HG02763 (cell line): ENCODE data around the gene RPUSD3.

Source experiments
- ATAC-seq: cut with Tn5 transposase; IDR thresholded peaks from one replicate; pipeline ENCODE4 v1.9.1; 2021; ENCODE audit warnings: mild to moderate bottlenecking, moderate library complexity; ENCODE audit not compliant: unreplicated experiment

RPUSD3 gene

DNA sequence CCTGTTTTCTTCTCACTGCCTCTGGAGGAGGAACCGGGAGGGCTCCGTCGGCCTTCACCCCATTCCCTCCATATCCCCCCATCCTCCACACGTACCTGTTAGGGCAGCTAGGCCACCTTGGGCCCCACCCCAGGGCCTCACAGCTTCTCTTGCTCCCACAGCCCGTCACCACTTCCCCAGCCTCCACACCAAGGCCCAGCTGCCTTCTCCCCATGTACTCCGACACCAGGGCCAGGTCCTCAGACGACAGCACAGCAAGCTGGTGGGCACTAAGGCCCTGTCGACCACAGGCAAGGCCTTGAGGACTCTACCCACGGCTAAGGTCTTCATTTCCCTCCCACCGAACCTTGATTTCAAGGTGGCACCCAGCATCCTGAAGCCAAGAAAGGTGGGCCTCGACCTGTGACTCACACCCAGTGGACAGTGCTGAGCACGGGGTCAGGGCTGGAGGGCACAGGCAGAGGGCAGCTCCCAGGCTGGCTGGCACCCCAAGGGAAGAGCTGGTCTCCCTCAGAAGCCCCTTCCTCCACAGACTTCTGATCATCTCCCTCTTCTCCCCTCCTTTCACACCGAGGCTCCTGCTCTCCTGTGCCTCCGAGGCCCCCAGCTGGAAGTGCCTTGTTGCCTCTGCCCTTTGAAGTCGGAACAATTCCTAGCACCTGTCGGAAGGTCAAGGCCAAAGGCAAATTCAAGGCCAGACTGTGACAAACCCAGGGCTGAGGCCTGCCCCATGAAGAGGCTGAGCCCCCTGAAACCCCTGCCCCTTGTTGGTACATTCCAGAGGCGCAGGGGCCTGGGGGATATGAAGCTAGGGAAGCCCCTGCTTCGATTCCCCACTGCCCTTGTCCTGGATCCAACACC, 9.1 kb downstream of the RPUSD3 start:
- no peak for ATAC-seq

DNA sequence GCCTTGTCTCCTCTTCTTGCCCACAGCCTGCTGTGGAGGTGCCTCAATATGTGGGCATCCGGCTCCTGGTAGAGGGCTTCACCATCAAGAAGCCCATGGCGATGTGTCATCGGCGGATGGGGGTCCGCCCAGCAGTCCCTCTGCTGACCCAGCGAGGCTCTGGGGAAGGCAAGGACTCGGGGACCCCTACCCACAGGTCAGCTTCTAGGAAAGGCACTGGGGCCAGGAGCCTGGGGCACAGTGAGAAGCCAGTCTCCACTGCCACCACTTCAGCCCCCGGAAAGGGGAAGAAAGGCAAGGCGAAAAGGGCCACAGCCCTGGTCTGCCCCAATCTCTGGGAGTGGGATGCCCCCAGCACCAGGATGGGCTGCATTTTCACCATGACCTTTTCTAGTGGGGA, 10.7 kb downstream of the RPUSD3 start:
- no peak for ATAC-seq

DNA sequence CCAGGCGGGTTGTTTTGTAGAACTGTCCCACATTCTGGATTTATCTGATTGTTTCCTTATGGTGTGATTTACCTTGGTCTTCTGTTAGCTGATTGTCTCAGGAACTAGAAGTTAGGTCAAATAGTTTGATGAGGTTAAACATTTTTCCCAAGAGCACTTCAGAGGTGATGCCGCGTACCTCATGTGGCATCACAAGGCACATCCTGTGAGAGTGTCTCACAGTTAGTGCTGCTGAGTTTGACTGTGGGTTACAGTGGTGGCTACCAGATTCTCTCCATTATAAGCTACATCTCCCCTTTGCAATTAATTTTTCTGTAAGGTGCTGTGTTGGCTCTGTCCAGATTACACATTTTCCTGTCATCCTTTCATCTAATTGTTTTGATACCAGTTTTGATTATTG, 12.6 kb downstream of the RPUSD3 start:
- ATAC-seq, result no peak

DNA sequence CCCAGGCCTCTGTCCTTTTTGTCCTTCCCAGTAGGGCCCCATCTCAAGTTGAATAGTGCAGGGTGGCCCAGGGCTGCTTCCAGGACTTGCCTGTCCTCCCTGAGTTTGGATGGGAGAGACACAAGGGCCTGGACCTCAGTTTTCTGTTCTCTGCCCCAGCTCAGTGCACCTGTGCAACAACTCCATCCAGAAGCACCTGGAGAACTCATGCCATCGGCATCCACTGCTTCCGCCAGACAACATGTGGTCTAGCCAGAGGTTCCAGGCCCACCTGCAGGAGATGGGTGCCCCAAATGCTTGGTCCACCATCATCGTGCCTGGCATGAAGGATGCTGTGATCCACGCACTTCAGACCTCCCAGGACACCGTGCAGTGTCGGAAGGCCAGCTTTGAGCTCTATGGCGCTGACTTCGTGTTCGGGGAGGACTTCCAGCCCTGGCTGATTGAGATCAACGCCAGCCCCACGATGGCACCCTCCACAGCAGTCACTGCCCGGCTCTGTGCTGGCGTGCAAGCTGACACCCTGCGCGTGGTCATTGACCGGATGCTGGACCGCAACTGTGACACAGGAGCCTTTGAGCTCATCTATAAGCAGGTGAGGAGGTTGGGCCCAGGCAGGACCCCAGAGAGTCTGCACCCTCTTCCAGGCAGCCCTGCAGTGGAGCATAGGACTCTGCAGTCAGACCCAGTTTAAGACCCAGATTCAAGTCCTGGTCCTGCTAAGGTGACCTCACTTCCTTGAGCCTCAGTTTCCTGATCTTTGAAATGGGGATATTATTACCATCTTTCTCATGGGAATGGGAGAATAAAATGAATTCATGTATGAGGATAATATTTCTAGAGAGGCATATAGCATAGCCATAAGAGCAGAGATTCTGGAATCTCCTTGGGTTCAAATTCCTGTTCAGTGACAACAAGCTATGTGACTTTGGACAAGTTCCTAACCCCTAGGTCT, 14.7 kb downstream of the RPUSD3 start:
- ATAC-seq, result no peak

DNA sequence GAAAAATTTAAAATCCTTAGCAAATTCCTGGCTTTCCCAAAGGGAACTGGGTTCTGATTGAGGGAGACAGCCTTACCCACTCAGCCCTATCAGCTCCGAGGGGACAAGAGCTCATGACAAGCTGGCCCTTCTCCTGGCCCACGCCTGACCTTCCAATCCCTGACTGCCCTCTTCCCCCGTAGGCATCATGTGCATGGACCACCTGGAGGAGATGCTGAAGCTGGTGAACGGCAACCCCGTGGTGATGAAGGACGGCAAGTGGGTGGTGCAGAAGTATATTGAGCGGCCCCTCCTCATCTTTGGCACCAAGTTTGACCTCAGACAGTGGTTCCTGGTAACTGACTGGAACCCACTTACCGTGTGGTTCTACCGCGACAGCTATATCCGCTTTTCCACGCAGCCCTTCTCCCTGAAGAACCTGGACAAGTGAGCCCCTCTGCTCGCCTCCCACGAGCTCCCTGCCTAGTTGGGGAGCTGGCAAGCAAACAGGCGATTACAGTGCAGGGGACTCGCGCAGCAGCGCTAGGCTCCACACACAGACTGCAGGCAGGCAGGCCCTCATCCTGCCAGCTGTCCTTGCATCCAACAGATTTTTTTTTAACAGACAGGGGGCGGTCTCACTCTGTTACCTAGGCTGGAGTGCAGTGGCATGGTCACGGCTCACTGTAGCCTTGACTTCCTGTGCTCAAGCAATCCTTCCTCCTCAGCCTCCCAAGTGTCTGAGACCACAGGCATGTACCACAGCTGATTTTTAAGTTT, 16.8 kb downstream of the RPUSD3 start:
- no peak for ATAC-seq

DNA sequence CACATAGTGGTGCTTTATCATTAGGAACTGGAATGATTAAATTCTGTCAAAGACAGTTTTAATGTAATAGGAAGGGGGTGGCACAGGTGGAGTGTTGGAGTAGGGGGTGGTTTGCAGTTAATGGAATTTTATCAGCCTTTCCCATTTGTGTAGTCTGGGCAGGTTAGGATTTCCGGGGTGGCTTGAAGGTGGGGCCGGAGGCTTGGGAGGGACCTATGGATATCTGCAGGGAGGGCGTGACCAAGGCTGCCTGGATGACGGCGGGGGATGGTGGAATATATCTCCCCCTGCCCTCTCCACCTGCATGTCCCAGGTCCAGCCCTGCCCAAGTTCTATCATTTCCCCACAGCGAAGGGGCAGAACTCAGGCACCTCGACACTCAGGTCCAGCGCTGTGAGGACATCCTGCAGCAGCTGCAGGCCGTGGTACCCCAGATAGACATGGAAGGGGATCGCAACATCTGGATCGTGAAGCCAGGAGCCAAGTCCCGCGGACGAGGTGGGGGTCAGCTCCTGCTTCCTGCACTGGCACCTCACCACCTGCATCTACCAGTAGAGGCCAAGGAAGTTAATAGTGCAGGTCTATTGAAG, 18.3 kb downstream of the RPUSD3 start:
- ATAC-seq, result no peak

DNA sequence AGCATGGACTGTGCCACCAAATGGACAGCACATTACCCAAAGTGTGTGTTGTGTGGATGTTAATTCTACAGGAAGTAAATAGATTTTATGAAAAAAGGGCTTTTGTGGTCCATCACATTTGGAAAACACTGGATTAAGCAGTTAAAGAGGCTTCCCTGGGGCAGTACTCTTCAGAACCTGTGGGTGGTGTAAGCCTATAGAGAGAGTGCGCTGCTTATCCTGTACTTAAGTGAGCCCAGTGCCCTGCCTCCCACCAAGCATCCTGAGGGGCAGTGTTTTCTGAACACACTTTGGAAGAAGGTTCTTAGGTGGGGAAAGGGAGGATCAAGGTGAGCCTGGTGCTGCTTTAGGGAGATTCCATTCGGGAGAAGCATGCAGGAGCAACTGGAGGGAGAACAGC, 22.9 kb downstream of the RPUSD3 start:
- ATAC-seq, result no peak

DNA sequence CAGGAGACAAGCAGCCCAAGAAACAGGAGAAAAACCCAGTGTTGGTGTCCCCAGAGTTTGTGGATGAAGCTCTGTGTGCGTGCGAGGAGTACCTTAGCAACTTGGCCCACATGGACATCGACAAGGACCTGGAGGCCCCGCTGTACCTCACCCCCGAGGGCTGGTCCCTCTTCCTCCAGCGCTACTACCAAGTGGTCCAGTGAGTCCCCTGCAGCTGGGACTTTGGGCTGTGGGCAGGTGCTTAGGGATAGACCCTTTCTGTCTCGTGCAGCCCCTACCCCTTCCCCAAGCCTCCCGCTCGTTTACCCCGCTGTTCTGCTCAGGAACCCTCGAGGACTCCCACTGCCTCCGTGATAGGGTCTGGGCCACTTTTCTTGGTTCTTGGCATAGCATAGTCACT, 23.3 kb downstream of the RPUSD3 start:
- ATAC-seq, result no peak

DNA sequence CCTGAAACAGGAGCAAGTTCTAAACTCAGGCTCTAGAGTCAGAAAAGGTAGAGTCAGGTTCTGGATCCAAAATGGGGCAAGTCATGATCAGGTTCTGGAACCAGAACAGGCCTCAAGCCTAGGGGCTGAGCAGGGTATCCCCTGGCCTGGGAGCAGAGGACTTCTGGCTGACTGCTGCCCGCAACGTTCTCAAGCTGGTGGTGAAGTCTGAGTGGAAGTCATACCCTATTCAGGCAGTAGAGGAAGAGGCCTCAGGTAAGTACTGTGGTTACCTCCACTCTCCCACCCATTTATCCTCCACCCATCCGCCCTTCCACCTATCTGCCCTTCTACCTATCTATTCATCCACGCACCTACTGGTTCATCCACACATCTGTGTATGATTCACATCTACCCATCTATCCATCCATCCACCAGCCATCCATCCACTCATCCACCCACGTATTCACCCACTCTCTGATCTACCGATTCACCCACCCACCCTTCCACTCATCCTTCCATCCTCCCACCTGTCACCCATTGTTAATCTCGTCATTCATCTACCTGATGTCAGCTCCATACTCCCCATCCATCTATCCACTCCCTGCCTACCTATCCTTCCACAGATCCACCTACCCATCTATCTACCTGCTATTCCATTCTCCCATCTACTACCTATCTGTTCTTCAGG, 25.0 kb downstream of the RPUSD3 start:
- no peak for ATAC-seq

DNA sequence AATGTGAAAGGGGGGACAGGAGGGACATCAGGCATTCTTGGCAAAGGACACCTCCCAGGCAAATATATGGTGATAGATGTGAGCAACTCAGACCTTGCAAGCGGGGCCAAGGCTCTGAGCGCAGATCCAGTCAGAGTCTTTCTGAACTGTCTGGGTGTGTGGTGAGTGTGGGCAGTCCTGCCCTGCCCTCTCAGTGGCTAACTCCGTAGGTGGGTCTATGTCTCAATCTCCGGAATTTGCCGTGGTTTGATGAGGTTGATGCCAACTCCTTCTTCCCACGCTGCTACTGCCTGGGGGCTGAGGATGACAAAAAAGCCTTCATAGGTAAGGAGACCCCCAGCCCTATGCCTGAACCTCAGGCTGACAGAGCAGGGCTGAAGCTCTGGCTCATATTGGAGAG, 26.4 kb downstream of the RPUSD3 start:
- no peak for ATAC-seq

DNA sequence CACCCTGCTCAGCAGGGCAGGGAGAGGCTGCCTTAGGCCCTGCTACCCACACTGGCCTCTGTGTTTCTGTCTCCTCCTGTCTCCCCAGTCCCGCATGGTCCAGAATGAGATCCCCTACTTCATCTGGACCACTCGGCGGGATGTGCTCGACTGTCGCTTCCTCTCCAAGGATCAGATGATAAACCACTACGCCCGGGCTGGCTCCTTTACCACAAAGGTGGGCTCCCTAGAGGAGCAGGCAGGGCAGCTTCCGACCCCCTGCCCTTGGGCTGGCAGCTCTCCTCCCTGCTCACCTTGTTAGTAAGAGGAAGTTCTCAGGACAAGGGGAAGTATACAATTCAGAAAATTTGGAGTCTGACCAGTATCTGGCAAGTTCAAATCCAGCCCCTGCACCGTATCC, 27.8 kb downstream of the RPUSD3 start:
- no peak for ATAC-seq

DNA sequence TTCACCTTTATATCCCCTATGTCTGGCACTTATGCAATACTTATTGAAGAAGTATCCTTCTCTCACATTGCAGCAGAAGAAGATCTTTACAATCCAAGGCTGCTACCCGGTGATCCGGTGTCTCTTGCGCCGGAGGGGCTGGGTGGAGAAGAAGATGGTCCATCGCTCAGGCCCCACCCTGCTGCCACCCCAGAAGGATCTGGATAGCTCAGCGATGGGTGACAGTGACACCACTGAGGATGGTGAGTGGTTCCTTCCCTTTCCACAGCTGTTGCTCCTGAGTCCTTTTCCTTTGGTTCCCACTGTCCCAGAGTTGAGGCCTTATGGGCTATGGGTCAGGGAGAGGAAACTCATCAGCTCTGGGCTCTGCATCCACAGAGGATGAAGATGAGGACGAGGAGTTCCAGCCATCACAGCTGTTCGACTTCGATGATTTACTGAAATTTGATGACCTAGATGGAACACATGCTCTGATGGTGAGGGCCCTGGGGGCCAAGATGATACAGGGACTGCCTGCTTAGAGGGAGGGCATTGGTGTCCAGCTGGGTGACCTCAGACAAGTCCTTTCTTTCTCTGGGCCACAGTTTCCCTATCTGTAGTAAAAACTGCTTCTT, 30.8 kb downstream of the RPUSD3 start:
- no peak for ATAC-seq

DNA sequence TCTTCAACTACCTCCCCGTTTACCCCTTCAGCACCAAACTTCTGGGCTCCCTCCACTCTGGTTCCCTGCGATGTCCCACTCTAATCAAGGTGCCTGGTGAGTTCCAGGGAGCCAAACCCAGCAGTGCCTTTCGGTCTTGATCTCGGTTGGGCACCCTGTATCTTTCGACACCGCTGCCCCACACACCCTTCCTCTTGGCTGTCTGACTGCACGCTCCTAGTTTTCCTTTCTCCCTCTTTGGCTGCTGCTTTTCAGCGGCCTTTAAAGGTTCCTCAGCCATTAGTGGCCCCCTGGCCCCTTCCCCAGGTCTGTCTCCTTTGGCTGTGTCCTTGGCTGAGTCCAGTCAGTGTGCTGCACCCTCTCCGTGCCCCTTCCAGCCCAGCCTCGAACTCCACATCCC, 33.0 kb downstream of the RPUSD3 start:
- no peak for ATAC-seq

DNA sequence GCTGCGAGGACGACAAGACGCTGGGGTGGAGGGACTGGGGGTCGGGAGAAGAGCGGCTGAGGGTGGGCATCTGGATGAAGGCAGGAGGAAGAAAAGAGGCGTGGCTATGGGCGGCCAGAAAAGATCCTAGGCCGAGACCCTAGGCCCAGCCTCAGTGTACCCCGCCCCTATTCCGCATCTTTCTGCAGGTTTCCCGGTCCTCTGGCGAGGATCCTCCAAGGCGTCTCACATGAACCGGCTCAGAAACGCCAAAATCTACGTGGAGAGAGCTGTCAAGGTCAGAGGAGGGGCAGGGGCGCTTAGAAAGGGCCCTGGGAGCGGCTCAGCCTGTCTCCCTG, 33.4 kb downstream of the RPUSD3 start:
- no peak for ATAC-seq

DNA sequence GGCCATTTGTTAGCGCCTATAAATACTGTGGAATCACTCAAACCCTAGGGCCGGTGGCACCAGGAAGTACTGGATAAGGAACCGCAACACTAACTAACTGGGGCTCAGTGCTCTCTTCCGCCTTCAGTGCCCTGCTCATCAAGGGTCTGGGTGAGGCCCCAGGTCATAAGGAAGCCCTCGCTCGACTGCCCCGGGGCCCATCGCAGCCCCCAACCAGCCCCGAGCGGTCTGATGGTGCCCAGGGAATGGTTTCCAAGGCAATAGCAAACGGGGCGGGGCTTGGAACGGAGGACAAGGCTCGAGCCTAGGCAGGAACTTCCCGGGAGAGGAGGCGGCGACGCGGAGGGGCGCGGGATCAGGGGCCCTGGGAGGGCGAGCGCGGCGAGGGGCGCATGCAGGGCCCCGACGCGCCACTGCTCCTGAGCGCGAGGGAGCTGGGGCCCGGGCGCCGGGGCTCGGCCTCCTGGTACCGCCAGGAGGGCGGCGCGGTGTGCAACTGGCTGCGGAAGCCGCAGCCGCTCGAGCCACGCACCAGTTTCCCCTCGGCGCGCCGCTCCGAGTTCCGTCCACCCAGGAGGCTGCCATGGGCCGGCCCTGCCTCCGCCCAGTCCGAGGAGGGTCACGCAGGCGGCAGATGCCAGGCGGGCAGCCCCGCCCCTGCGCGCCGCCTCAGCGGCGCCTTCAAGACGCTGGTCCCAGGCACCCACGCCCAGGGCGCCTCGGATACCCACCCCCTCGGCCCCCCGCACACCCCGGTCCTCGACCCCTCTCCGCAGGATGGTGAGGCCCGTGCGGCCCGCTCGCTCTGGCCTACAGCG, 34.0 kb downstream of the RPUSD3 start, which contains the start of gene TTLL3:
TSS of gene TTLL3 (plus strand) at position 648 of the 818 bp plus-strand sequence. CDS start 400 bp downstream, outside the sequence.
- peak; percentile 37 for ATAC-seq

DNA sequence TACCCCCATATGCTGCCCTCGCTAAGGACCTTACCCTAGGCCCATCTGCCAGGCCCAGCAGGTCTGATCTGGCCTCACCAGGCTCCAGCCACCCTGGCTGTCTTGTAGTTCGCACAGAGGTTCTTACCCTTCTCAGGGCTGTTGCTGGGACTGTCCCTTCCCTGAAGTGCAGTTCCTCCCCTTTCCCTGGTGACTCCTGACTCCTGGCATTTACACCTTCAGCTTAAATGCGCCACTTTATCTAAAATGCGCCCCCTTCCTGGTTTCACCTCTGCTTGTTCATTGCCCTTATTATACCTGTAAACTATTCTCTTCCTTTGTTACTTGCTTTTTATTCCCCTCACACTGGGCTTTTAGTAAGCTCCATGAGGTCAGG, 34.6 kb downstream of the RPUSD3 start:
- peak; percentile 13 for ATAC-seq

DNA sequence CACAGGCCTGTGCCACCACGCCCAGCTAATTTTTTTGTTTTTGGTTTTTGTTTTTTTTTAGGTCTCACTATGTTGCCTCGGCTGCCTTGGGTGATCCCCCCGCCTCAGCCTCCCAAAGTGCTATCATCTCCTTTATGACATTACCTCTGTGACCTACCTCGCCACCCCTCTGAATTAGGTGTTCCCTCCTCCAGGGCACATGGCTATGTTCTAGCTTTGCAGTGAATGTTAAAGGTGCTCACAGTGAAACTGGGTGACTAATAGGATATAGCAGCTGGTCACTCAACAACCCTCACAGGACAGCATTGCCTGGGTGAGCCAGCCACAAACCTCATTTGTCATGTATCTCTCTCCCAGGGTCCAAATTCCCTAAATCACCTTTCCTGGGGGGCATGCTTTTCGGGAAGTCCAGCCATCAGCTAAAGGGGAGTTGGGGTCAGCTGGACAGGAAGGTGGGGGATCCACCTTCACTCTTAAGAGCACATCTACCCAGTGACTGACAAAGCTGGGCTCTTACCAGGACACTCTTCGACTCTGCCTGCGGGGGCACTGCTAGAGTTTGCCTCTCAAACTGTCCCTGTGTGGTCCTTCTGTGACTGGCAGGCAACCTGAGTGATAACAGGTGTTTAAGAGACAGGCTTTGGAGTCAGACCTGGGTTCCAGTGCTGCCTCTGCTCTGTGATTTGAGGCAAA, 35.3 kb downstream of the RPUSD3 start:
- no peak for ATAC-seq

DNA sequence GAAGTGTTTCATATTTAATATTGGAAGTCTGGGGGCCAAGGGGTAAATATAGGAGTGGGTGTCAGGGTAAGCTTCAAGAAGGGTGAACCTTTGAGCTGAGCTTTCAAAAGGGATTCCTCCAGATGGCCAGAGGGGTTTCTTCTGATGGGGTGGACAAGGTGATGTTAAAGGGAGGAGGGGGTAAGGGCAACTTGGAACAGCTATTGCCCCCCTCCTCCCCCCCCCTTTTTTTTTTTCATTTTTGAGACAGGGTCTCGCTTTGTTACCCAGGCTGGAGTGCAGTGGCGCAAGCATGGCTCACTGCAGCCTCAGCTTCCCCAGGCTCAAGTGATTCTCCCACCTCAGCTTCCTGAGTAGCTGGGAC, 35.8 kb downstream of the RPUSD3 start:
- no peak for ATAC-seq
